HG02642 (cell line): Measurements from ENCODE around the gene CCDC85C.
"Not testable (repeated sequence)": the region's sequence is repeated elsewhere in the genome, so short reads cannot be mapped to it uniquely, and the experiment has no call there.

ENCODE experiments used
- ATAC-seq: cut with Tn5 transposase; IDR thresholded peaks from one replicate; pipeline ENCODE4 v1.9.1; 2021; ENCODE audit warnings: mild to moderate bottlenecking; ENCODE audit not compliant: unreplicated experiment, poor library complexity

Gene CCDC85C

GRCh38 chr14:99603471-99604277 is at the start of gene CCDC85C:
TSS of gene CCDC85C (minus strand) at chr14:99604207. CDS start at chr14:99603959, 248 bp downstream.
- ATAC-seq = peak; percentile 1

- no peak for ATAC-seq
Observed at GRCh38 chr14:99651953-99652746, 48.1 kb upstream of the CCDC85C start.

- no peak for ATAC-seq
Observed at GRCh38 chr14:99650189-99650588, 46.2 kb upstream of the CCDC85C start.

DNA sequence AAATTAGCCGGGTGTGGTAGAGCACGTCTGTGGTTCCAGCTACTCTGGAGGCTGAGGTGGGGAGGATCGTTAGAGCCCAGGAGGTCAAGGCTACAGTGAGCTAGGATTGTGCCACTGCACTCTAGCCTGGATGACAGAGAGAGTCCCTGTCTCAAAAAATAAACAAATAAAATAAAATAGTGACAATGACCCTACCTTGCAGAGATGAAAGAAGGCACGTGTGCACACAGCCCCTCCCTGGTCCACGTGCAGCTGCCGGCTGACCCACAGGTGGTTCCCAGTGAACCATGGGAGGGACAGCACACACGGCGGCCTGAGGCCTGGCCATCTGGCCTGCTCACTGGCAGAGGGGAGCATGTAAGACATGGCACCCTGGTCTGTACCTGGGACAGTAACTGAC is 45.6 kb upstream of the CCDC85C start:
- no peak for ATAC-seq

DNA sequence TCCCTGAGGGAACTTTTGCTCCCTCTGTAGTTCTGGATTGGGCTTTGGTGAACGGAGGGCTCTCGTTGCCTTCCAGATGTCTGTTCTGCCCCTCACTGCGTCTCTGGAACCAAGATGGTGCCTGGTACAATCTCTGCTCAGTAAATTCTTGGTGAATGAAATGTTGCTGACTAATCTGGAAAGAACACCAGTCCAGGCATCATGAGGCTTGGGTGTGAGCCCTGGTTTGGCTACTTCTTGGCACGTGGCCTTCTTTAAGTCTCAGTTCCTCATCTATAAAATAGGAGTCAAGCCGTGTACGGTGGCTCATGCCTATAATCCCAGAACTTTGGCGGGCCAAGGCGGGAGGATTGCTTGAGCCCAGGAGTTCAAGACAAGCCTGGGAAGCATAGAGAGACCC is 45.2 kb upstream of the CCDC85C start:
- no peak for ATAC-seq

DNA sequence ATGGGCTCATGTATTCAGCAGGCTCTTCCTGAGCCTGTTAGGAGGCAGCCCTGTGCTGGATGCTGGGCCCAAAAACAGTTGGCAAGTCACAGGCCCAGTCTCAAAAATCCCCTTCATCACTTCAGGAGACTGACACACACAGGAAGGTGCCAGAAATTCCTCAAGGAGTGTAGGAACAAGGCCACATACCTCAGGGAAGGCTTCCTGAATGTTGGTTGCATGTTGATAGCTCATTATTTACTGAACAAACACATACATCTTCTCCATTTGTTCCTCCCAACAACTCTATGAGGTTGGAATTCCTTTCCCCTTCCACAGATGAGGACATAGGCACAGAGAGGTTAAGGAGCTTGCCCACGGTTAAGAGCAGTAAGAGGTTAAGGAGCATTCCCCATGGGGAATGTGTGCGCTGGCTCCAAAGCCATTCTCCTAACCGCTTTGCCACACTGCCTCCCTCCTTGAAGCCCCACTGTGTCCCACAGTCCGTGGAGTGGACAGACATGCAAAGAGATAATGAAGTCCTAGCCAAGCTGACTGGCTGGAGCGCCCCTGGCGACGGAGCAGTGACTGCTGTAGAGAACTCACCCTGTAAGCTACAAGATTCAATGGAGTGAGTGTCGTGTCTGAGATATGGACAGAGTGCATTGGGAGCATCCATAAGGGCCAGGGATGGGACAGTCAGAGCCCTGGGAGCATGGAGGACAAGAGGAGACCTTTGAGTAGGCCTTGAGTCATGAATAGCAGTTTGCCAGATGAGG is 44.2 kb upstream of the CCDC85C start:
- no peak for ATAC-seq

GRCh38 chr14:99647411-99647810 is 43.4 kb upstream of the CCDC85C start:
- ATAC-seq = no peak

- no peak for ATAC-seq
Observed at GRCh38 chr14:99645545-99646505, 41.8 kb upstream of the CCDC85C start.

- ATAC-seq = no peak
Observed at GRCh38 chr14:99644723-99645544, 40.9 kb upstream of the CCDC85C start, which contains the start of gene HHIPL1. TSS of gene HHIPL1 (plus strand) at chr14:99645129. CDS start at chr14:99645208, 79 bp downstream.

- ATAC-seq = no peak
Observed at GRCh38 chr14:99644035-99644587, 40.1 kb upstream of the CCDC85C start.

DNA sequence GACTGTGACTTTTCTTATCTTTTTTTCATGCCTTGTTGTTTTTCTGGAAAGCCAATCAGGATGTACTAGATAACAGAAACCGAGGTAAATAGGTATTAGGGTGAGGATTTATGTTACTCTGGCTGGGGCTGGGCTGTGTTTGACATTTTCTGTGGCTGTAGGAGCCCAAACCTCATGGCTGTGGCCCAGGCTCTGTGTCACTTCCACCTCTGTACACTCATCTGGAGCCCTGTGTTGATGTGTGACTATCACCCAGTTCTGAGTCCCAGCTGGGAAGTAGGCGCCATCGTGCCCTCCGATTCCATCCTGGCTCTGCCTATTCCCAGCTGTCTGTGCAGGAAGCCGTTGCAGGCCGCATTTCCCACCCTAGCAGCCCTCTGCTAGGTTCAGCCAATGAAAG is 39.3 kb upstream of the CCDC85C start:
- ATAC-seq = no peak

DNA sequence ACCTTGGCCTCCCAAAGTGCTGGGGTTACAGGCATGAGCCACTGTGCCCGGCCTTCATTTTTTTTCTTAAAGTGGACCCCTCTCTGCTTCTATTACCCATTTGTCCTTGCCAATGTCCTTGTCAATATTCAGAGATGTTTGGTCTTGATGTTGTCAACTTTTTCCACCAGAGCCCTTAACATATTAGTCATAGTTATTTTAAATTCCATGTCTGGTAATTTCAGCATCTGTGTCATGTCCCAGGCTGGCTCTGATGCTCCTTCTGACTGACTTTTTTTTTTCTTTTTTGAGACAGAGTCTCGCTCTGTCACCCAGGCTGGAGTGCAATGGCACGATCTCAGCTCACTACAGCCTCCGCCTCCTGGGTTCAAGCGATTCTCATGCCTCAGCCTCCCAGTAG is 38.8 kb upstream of the CCDC85C start:
- not testable (repeated sequence) for ATAC-seq

GRCh38 chr14:99637624-99638023 is 33.6 kb upstream of the CCDC85C start:
- no peak for ATAC-seq

- no peak for ATAC-seq
Observed at GRCh38 chr14:99636487-99636886, 32.5 kb upstream of the CCDC85C start.

GRCh38 chr14:99635116-99635515 is 31.1 kb upstream of the CCDC85C start:
- no peak for ATAC-seq

DNA sequence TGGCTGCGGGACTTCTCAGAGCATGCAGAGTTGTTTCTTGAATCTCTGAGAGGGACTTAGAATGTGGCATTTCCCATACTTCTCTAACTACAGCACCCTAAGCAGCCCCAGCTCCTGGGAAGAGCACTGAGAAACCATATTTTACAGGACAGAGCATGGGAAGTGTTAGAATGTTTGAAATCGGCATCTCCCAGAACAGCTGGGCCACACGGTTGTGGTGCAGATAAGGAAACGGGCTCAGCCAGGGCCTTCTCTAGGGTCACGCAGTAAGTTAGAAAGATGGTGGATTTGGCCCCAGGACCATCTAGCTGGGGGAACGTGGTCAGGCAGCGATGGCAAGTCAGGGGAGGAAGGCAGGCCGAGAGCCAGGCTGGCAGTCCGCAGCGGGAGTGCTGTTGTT is 30.4 kb upstream of the CCDC85C start:
- ATAC-seq = no peak

DNA sequence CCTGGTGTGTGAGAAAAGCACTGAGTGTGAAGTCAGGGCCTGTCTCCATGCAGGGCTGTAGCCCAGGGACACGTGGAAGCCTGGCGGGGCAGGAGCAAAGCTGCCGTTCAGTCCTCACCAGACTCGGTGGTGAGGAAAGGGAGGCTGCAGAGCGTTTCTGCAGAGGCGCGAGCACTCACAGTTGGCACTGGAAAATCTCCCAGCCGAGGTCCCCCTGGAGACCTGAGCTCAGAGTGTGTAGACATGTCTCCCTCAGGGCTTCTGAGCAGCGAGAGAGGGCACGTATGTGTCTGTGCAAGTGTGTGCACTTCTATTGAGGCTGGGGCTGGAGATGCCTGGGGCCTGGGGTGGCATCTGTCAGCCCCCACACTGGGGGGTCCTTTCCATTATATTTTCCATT is 29.9 kb upstream of the CCDC85C start:
- no peak for ATAC-seq

- ATAC-seq = no peak
Observed at GRCh38 chr14:99633141-99633540, 29.1 kb upstream of the CCDC85C start.
